ENCODE measurements around the gene ORC3.
"Not testable (repeated sequence)": the region's sequence is repeated elsewhere in the genome, so short reads cannot be mapped to it uniquely, and the experiment has no call there.

Gene ORC3

DNA sequence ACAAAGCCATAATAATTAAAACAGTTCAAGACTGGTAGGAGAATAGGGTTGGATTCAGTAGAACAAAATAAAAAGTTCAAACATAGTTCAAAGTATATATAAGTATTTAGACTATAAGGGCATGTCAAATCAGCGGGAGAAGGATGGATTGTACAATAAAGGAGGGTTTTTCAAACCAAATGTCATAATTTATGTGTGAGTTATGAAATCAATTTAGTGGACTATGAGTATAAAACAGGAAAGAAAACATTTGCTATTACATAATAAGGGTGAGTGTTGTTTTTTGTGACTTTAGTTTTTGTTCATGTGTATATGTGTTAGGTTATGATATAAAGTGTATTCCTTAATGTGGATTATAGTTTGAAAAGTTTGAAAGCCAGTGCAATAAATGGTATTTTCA, 10.6 kb downstream of the ORC3 start:
- no peak for DNase-seq (ENCODE audit: low read depth in 2 of 2)

DNA sequence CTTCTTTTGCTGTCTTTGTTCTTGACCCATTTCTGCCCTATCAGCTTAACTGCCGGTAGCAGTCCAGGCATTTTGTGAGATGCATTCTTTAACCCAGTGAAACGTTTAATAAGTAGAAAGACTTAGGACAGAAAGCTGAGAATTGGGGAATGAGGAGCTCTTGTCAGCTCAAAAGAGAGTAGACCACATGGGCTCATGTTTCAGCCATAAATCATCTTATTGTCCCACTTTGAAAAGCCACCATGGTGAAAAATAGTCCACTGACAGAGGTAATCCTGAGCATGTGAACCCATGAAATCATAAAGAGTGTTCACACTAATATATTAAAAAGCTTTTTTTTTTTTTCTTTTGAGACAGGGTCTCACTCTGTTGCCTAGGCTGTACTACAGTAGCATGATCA, 16.3 kb downstream of the ORC3 start:
- DNase-seq (ENCODE audit: low read depth in 2 of 2) = no peak

DNA sequence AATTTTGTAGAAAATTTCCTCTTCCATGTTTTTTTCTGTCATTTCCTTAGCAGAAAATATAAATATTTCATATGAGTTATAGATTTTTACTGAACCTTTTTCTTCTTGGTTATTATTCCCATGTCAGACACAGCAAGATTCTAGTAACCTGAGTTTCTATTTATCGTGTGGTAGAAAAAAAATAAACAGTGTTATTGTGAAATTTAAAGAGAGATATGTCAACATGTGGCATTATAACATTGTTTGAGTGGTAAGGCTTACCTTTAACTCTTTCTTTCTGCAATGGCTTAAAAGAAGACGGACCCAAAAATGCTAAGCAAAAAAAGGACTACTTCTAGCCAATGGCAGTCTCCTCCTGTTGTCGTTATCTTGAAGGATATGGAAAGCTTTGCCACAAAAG, 18.9 kb downstream of the ORC3 start:
- no peak for DNase-seq (ENCODE audit: low read depth in 2 of 2)

DNA sequence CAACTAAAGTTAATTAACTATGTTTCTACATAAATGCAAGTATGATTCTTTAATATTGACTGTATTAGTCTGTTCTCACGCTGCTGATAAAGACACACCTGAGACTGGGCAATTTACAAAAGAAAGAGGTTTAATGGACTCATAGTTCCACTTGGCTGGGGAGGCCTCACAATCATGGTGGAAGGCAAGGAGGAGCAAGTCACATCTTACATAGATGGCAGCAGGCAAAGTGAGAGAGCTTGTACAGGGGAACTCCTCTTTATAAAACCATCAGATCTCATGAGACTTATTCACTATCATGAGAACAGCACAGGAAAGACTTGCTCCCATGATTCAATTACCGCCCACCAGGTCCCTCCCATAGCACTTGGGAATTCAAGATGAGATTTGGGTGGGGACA, 23.1 kb downstream of the ORC3 start:
- DNase-seq (ENCODE audit: low read depth in 2 of 2) = not testable (repeated sequence)

DNA sequence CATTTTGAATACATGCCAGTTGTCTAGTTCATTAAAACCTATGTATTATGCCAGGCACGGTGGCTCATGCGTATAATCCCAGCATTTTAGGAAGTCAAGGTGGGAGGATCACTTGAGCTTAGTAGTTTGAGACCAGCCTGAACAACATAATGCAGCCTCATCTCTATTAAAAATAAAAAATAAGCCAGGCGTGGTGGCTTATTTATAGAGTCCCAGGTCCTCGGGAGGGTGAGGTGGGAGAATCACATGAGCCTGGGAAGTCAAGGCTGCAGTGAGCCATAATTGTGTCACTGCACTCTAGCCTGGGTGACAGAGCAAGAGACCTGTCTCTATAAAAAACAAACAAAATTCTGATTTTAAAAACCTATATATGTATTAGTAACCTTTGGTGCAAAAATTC, 27.5 kb downstream of the ORC3 start:
- no peak for DNase-seq (ENCODE audit: low read depth in 2 of 2)

DNA sequence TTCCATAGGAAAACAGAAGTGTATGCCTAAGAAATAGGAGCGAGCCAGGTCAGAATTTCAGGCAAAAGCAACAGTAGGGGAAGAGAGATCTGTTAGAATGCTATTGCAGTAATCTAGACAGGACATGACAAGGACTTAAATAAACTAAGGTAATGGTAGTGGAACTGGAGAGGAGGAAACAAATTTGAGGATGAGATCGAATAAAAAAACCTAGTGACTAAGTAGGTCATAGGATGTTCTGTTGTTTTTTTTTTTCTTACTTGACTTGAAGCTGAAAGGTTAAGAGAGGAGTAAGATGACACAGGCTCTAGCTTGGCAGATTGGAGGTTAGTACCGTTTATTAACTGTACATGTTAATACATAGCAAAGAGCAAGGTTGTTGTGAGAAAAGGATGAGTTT, 28.6 kb downstream of the ORC3 start:
- no peak for DNase-seq (ENCODE audit: low read depth in 2 of 2)

DNA sequence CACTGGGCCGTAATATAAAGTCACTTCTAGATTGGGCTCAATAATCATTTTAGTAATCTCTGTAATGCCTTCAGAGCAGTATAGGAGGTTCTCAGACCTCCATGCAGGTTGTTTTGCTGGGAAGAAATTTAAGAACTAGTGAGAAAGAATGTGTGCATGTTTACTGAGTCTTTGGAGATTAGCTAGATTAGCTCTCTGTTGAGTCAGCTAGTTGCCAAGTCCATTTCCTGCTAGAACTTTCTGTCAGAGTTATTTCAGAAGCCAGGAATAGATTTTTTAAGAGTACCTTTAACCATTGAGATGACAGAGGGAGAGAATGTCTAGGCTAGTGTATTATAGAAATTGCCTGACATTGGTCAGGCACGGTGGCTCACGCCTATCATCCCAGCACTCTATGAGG, 33.3 kb downstream of the ORC3 start:
- no peak for DNase-seq (ENCODE audit: low read depth in 2 of 2)

DNA sequence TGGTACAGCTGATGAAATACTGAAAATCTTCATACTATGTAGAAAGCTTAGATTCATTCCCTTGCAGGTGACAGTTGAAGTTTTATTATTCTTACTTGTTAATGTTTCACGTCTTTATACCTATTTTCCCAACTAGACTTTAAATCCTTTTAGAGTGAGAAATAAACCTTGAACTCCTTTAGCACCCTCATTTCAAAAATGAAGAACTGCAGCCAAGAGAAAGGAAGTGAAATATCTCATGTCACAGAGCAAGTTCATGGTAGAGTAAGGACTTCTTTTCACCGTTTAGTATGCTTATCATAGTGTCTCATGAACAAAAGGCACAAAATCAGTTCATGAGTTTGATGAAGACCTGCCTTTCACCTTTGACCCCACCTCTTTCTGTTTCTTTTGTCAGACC, 38.5 kb downstream of the ORC3 start:
- DNase-seq (ENCODE audit: low read depth in 2 of 2) = no peak

DNA sequence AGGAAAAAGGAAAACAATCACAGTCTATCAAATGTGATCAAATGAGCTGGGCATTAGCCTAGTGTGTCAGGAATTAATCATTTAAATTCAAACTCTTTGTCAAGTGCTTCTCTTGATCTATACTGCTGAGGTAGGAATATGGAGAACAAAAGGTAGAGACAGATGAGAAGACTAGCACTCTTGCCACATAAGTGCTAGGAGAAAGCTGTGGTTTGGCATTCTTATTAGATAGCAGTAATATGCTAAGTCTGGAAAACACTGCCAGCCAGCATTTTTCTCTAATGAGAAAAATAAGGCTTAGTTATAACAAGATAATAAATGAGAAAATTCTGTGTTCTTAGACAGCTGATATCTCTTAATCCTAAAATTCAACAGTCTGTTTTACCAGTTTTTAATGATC, 38.9 kb downstream of the ORC3 start:
- DNase-seq (ENCODE audit: low read depth in 2 of 2) = no peak

DNA sequence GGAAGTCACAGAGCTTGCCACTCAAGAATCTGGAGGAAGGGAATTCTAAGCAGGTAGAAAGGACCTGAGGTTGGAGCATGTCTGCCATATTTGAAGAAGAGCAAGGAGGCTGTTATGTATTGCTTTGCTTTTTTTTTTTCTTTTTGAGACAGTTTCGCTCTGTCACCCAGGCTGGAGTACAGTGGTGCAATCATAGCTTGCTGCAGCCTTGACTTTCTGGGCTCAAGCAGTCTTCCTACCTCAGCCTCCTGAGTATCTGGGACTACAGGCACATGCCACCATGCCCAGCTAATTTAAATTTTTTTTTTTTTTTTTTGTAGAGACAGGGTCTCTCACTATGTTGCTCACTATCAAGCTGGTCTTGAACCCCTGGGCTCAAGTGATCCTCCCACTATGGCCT, 40.8 kb downstream of the ORC3 start:
- no peak for DNase-seq (ENCODE audit: low read depth in 2 of 2)

DNA sequence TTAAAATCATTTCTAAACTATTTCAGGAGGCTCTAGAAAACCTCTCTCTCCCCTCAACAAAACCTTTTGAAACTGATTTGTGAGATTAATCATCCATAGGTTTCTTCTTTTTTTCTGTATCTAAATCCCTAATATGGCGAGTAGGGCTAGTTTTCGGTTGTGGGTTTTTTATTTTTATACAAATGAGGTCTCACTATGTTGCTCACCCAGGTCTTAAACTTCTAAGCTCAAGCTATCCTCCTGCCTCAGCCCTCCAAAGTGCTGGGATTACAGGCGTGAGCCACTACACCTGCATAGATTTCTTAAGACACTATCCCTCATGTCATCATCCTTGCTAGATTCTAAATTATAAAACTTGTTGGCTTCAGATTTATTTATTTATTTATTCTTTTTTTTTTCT, 43.9 kb downstream of the ORC3 start:
- no peak for DNase-seq (ENCODE audit: low read depth in 2 of 2)

DNA sequence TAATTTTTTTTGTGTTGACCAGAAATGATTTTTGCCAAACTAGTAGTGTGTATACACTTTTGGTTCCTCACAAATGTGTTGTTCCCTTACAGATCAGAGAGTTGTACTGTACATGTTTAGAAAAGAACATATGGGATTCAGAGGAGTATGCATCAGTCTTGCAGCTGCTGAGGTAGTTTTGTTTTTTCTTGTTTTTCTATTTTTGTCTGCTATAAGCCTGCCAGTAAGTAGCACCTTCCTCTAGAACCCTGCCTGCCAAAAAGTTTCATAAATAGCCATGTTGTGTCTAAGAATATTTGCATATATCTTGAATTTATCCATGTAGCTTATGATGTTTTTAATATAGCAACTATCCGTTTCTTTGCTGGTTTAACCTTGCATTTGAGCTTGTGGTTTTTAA, 46.4 kb downstream of the ORC3 start:
- DNase-seq (ENCODE audit: low read depth in 2 of 2) = no peak

DNA sequence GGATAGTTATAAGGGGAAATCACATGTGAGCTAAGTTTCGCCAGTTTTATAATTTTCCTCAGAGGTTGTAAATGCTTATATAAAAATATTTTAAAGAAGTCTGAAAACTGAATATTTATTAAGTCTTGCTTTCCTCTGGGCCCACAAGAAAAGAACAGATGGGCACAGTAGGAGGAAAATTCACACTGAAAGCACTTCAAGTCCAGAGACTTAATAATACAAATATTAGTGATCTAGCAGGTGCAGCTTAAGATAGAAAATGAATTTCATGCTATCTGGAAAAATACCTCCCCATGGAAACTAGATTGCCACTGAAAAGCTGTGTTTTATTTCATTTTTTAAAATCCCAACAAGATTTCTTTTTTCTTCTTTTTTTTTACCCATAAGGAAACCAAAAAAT, 47.2 kb downstream of the ORC3 start:
- no peak for DNase-seq (ENCODE audit: low read depth in 2 of 2)

DNA sequence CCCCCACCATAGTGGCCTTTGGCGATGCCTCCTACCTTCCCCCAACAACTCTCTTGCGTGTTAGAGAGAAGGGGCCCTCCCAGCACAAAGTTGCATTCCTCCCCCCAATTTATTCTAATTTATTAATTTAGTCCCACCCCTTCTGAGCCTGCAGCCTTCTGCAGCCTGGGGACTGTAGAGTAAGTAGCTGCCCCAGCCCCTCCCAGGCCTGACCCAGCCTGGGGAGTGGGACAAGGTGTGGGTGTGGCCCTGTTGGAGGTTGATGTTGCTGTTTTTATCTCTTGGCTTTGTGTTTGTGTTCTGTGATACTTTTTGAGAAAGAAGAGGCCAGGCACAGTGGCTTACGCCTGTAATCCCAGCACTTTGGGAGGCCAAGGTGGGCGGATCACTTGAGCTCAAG, 49.4 kb downstream of the ORC3 start:
- DNase-seq (ENCODE audit: low read depth in 2 of 2) = no peak

DNA sequence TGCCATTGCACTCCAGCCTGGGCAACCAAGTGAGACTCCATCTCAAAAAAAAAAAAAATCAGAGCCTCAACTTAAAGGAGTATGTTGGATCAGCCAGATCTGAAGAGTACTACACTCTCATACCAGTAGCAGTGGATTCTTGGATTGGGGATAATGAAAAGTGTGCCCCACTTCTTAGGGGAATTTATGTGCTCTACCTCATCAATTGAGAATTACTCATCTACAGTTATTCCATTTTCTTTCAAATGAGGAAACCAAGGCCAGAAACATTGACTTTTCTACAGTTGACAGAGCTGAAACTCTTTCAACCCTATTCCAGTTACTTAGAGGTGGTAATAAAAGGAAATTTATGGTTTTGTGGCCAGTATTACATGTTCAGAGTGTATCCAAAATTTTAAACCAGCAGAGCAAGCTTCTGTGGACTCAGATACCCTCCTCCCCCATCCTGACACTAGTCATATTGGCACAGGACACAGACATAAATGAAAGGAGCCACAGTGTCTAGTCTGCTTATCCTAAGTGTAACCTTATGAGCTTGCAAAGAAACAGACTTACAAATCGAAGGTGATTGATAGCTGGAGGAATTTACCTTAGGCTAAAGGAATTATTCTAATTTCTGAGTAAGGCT, 51.2 kb downstream of the ORC3 start:
- no peak for DNase-seq (ENCODE audit: low read depth in 2 of 2)

DNA sequence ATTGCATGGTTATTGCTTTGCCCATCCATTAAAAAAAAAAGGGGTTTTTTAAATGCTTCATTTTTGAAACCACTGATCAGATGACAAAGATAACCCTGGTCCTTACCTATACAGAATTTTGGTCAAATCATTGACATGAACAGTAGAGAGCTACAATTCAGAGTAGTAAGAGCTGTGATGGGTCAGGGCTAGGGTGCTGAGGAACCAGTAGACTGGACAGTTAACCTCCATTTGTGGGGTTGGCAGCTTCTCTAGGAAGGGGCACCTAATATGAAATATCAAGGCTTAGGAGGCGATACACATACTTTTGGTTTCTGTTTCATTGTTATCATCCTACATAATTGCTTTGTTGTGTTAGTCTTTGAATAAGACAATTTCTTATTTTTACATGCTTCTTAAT, 55.1 kb downstream of the ORC3 start:
- no peak for DNase-seq (ENCODE audit: low read depth in 2 of 2)

DNA sequence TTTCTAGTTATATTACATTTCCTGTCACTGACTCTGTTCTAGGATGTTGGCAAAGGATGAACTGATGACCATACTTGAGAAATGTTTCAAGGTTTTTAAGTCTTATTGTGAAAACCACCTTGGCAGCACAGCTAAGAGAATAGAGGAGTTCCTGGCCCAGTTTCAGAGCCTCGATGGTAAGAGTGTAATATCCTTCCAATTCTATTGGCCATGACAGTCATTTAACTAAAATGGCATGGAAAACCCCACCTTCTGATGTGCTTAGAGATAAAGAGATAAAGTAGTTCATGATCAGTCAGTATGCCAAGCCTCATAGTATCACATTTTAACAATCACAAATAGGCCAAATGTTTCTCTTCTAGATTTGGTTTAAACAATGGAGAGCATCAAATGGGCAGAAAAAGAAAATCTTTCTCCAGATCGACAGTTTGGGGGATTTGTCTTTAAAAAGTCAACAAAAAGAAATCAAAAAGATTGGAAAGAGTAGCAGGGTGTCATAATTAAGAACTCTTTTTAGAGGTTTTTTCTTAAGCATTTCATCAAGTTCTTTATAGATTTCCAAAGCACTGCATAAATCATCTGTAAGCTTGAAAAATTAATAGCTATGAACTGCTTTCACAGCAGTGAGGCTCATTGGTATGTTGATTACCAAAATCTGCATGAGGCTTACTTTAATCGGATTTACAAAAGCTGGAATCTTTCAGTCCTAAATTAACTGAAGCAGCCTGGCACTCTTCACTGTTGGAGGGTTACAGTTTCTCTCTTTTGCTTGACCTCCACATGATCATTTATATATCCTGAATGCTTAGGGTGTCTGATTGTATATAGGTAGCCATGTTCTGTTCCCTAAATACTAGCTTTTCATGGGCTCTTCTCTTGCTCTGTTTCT, 63.4 kb downstream of the ORC3 start:
- no peak for DNase-seq (ENCODE audit: low read depth in 2 of 2)

DNA sequence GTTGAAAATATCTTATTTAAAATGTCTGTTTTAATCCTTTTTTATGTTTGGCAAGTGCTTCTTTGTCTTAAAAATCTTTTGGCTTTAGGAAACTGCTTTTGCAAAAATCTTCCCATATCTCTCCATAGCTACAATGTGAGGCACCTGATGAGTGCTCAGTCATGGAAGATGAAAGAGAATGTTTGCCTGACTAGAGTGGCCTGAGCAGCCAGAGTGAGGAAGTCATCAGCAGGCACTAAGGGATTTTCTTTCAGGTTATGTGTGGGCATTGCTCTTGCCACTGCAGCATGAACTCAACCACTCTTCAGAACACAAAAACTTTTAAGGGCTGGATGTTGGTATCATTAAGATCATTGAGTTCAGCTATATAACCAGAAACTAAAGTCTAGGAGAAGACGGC, 64.2 kb downstream of the ORC3 start:
- DNase-seq (ENCODE audit: low read depth in 2 of 2) = no peak

DNA sequence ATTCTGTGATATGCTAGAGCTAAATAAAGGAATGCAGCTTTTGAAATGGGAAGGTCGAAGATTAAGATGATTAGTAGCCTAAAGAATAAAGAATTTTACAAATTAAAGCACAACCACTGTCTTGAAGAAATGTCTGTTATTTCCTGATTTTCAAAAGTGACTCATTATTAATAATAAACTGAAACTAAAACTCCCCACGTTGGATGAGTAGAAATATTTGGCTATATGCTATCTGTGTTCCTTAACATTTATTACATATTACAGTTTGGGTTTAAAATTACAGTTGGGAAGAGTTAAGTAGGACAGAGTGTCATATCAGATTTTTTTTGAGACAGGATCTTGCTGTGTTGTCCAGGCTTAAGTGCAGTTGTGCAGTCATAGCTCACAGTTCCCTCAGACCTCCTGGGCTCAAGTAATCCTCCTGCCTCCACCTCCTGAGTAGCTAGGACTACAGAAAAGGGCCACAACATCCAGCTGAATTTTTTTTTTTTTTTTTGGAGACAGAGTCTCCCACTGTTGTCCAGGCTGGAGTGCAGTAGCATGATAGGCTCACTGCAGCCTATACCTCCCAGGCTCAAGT, 65.0 kb downstream of the ORC3 start:
- DNase-seq (ENCODE audit: low read depth in 2 of 2) = no peak

DNA sequence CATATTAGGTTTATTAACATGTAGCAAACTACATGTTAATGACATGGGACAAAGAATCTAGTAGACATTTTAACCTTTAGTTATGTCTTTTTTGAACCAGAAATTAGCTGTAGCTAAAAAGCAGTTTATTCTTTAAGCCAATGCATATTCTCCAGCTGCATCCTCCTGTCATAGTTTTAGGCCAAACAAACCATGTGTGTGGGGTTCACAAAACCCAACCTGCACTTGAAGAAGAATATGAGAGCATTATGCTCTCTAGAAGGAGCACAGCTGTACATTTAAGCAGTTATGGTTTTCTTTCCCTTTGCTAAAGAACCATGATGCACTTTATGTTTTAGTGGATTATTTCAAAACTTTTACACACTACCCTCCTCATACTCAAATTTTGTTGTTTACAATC, 65.9 kb downstream of the ORC3 start:
- no peak for DNase-seq (ENCODE audit: low read depth in 2 of 2)

DNA sequence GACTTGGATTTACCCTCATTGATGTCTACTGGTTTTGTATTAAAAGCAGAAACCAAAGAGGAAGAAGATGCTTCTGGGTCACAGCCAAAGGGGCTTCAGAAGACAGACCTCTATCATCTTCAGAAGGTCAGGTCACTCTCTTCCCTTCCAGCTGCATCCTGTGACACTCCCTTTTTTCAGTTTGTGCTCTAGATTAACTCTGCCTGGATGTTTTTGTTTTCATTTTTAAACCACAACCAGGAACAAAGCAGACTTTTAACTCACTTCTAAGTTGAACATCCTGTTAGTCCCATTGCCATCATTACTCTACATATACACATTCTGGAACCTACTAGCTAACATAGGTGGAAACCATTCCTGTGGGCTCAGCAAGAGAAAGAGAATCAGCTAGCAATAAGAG, 66.9 kb downstream of the ORC3 start:
- DNase-seq (ENCODE audit: low read depth in 2 of 2) = no peak

DNA sequence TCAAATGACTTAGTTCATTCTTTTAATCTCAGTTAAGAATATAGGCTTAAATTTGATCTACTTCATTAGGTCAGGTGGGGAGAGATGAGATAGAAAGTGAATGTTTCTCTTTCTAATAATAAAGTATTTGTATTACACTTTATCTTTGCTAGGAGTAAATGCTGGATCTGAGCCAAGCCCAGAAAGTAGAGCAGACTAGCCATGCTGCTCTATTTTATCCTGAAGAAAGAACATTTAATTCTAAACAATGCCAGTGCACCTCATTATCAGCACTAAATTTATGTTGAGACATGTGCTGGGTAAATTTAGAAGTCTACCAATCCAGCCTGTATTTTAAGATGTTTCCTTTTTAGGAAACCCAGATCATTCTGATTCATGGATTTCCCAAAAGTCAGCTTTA, 68.6 kb downstream of the ORC3 start:
- no peak for DNase-seq (ENCODE audit: low read depth in 2 of 2)

DNA sequence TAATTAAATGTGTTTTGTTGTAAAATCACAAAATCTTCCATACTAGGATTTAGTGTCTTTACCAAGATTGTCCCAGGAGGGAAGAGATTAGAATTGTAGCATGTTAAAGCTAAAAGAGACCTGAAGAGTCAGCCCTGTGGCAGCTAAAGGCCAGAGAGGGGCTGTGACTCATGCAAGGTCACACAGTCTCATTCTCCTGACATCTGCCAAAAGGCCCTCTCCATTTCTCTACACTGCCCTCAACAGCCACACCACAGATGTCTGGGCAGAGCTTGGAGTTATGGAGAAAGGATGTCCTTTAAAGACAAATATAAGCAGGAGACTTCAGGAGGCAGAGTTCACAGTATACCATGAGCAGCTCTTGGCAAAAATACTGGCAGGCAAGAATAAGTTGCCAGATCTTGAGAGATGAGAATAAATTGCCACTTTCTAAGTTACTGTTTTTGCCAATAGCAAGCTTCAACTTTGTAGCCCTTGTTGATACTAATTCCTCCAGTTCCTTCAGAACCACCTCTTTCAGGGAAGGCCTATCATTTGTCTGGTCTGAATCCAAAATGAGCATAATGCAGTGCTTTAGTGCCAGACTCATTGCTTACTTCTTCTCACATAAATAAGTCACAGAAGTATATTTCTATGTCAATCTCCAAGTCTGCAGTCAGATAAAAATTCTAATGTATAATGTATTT, 70.4 kb downstream of the ORC3 start:
- no peak for DNase-seq (ENCODE audit: low read depth in 2 of 2)
